IPS DF 4.7 (cell line): ENCODE measurements around the gene RASL10A.

Source experiments
- DNase-seq: peaks from one replicate; pipeline ENCODE4 v3.0.0-alpha.2; 2013; ENCODE audit warnings: low spot score; ENCODE audit errors: extremely low read depth

RASL10A gene

DNA sequence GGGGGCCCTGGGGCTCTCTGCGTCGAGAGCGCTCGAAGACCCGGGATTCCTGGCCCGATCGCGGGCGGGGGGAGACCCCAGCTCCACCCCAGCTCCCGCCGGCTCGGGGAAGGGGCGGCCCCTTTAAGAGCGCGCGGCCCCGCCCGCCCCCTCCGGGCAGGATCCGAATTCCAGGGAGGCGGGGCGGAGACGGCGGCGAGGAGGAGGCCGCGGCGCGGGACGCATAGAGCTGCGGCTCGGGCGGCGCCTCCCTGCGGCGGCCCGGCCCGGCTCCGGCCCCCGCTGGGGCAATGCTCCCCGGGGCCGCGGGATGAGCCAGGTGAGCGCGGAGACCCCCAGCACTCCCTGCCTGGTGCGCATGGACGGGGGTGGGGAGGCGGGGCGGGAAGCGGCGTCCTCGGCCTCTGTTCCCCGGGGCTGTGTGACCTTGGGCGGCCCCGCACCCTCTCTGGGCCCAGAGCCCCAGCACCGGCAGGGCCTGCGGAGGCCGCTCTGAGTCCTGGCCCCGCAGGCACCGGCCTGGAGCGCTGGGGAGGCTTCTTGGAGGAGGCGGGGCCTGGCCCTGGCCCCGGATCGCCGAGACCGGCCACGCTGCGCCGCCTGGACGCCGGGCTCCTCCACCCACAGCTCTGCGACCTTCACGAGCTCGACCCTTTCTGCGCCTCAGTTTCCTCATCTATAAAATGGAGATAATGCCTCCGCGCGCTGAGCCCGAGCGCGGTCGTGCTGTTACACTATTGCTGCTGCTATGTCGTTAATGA lies 8.5 kb downstream of the RASL10A start:
- no peak for DNase-seq

DNA sequence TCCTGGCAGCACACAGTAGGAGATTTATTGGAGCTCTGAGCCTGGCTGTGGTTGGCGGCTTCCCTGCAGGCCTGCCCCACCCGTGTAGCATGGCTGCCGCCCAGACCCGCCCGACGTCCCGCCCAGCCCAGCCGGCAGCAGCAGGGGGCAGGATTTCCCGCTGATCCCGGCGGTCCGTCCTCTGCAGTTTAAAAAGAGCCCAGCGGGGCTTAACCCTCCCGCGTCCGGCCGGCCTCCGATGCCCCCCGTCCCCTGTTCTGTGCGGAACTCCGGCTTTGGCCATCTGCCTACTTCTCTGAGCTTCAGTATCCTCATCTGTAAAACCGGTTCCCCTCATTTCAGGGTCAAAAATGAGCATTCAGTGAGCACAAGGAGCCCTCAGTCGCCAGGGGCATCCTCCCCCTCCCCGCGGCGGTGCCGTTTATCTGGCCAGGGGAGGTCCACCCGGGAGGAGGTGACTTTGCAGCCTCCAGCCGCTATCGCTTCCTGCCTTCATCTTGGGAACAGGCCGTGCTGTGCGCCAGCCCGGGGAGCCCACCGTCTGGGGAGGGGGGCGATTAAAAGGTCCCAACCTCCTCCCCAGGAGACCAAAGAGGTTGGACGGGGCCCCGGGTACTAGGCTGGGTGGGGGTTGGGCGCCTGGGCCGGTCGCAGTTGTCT lies 9.2 kb downstream of the RASL10A start, which contains the start of gene GAS2L1:
TSS of gene GAS2L1 (plus strand) at position 476 of the 660 bp plus-strand sequence. CDS start 1,456 bp downstream, outside the sequence.
- no peak for DNase-seq

DNA sequence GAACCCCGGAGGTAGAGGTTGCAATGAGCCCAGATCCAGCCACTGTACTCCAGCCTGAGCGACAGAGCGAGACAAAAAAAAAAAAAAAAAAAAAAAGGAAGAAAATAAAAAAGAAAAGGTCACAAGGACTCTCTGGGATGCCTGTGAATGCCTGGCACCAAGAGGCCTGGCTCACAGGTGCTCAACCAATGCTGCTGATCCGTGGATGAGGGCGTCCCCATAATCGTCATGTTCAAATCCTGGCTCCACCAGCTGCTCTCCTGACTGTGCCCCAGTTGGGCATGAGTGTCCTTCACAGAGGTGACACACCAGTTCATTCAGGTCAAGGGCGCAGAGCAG lies 9.7 kb downstream of the RASL10A start:
- DNase-seq = no peak

DNA sequence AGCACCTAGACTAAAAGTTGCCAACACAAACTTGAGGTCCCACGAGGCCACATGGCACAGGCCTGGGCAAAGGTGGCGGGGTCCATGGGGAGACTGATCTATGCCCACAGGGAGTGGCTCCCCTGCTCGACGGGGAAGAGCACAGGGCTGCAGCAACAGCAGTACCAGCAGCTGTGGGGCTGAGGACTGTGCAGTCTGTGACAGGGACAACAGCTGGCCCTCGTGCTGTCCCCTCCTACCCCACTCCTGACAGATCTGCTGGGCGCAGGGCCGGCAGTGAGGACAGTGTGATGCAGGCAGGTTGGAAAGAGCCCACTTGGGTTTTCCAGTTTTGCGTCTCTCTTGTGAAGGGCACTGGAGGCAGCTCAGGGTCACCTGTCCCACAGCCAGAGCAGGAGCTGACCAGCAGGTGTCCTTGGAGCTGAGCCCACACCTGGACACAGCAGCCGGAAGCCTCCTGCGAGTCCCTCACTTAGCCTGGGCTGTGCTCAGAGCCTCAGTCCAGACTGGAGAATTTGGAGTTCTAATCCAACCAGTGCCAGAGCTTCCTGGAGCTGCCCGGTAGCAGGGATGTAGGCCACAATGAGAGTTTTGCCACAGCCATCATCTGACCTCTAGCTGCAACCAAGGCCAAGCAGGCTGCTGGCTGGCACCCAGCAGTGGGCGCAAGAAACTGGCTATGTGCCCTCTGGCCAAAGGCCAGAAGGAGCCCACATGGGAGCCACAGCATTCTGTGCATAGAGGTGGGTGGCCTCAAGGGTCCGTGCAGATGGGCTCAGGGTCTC lies 12.6 kb downstream of the RASL10A start:
- no peak for DNase-seq

DNA sequence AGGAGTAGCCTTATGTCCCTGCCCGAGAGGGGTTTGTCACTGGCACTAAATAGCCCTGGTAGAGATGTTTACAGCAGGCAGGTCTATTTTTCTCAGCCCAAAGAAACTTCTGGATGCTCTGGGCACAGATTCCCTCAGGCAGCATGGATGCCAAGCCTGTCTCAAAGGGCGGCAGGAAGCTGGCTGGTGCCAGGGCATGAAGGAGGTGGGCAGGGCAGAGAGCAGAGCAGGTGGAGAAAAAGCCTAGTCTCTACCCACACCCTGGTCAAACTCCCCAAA lies 13.2 kb downstream of the RASL10A start:
- DNase-seq = no peak

DNA sequence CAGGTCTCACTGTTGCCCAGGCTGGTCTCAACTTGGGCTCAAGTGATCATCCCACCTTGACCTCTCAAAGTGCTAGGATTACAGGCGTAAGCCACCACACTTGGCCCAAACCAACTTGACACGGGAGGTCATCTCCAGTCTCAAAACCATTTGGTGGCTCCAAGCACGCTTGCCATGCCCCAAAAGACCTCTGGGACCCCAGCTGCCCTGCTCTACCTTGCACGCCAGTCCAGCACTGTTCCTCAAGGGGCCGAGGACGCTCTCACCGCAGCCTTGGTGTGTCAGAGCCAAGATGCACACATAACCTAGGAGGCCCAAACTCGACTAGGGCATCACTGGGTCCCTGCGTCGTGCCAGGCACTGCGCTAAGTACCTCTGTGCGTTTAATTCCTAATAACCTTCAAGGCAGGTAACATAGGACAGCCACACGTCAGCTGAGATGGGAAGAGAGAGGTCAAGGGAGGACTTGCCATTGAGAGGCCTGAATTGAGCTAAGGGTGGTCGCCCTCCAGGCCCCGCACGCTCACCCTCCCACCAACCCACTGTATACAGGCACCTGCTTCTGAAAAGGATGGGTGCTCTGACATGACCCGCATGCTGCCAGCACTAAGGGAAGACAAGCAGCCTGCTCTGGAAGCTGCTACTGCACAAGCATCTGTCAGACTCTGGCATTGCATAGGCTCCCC lies 13.6 kb downstream of the RASL10A start:
- no peak for DNase-seq

DNA sequence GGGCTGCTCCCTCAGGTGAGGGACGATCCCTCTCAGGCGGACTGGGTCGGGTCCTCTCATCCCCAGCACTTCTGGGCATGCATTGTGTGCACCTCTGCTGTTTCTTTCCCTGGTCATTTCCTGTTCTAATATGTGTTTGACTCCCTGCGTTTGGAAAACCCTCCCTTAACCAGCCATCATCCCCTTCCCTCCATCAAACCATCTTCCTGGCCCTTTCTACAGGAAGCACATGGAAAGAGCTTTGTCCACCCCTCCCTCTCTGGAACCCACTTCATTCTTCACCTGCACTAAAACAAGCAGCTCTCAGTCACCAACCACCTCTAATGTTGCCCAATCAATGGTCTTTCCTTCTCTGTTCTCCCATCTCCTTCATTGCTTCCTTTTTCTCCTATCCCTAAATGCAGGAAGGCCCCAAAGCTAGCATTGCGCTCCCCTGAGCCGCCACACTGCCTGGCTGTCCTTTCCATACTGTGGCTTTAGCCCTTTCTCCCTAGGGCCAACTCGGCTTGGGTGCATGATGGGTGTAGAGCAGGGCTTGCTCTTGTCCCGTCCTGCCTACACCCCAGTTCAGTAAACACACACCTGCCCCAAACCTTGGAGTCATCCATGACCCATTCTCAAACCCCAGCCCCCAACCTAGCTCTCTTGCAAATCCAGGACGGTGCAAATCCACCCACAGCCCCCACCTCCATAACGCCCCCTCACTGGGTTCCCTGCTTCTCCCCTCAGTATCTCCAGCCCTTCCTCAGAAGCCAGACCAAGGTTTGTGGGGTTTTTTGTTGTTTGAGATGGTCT lies 14.5 kb downstream of the RASL10A start:
- DNase-seq = no peak

DNA sequence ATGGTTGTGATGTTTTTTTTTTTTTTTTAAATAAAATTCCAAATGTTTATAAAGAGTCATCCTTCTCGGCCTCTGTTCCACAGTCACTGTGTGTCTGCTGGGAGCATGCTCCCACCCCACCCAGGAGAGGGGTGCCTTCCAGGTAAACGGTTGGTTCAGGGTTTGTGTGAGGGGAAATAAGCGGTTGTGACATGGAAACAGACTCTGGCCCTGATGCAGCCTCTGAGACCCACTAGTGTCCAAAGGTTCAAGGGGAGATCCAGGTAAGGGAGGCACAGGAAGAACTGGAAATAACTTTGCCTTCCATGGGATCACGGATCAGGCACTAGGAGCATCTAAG lies 15.1 kb downstream of the RASL10A start:
- no peak for DNase-seq

DNA sequence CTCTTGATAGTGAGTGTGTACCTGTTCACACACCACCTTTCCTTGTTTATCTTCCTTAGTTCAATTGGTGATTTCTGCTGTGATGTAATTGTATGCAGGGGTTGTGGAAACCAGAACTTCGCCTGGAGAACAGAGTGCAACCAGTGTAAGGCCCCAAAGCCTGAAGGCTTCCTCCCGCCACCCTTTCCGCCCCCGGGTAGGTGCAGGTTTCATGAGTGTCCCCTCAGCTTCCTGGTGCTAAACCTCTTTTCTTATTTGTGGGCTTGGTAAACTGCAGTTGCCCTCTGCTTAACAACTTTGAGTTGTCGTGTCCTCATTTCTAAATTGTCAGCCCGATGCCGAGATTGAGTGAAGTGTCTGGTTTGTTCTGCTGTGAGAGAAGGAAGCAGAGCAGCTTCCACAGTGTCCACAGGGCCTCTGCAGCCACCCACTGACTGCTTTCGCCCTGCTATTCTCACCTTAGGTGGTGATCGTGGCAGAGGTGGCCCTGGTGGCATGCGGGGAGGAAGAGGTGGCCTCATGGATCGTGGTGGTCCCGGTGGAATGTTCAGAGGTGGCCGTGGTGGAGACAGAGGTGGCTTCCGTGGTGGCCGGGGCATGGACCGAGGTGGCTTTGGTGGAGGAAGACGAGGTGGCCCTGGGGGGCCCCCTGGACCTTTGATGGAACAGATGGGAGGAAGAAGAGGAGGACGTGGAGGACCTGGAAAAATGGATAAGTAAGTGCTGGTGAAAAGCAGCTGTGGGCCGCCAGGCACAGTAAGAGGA lies 16.2 kb downstream of the RASL10A start:
- DNase-seq = no peak

DNA sequence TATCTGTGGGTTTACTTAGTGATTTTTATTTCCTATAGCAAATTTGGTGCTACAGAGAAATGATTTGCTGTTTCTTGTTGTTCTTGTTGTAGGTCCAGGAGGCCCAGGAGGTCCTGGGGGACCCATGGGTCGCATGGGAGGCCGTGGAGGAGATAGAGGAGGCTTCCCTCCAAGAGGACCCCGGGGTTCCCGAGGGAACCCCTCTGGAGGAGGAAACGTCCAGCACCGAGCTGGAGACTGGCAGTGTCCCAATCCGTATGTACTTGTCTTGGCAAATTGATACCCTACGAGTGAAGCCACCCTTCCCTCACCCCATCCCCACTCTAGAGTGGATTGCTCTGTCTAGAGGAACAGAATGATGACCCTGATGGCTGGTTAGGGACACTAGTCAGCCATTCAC lies 16.9 kb downstream of the RASL10A start:
- no peak for DNase-seq

DNA sequence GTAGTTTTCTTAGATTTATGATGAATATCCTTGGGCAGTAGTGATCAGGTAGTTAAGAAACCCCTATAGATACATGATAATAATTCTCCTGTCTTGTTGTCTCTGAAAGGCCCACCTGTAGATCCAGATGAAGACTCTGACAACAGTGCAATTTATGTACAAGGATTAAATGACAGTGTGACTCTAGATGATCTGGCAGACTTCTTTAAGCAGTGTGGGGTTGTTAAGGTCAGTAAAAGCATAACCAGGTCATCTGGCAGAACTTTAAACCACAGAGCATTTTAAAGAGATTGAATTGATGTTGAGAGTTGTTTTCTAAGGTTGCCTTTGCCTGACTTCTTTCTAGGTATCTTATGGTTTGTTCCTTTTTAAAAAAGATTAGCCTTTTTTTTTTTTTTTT lies 23.1 kb downstream of the RASL10A start:
- no peak for DNase-seq

DNA sequence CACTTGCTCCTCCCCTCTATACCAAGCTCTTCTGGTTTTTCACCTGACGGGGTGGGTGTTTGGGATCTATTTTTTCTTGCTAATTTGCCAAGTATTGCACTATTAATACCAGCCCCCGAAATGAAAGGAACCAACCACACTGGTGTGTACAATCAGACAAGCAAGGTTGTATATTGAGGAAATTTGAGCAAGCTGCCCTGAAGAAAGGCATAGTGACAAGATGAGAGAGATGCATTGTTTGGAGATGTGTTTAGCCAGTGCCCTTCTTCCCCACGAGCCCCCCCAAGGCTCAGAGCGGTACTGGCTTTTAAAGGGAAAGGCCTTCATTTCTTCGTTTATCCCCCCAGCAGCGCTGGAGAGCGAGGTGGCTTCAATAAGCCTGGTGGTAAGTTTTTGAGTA lies 24.3 kb downstream of the RASL10A start:
- DNase-seq = no peak

DNA sequence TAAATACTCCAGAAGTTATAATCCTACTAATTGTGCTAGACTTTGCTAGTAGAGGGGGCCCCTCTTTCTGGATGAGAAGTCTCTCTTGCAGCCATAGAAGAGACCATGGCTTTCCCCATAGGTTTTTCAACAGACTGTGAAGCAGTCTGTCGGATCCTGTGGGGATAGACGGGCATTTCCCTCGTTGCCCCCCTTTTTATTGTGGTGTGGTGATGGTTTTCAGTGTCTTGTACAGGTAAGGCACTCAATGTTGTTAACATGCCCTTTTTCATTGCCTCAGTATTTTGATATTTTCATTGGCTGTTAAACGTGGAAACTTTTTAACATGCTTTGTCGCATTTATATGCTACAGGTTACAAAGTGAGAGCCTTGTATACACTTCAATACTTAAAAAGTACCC lies 25.4 kb downstream of the RASL10A start:
- DNase-seq = no peak

DNA sequence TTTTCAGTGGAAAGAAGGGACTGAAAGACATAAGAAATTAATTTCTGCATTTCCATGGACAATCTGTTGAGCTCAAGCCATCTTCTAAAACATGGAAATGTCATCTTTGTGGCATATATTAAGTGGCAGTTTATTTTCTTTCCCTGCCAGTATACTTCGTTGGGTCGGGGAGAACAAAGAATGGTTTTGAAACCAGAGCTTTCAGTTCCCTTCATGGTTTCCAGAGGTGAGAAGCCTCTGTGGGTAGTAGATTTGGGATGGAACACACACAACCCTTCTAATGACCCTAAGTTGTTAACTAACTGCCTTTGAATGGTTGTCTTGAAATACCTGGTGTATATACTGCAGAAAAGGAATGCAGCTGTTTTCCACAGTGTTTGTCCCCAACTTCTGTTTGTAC lies 26.7 kb downstream of the RASL10A start:
- DNase-seq = no peak

DNA sequence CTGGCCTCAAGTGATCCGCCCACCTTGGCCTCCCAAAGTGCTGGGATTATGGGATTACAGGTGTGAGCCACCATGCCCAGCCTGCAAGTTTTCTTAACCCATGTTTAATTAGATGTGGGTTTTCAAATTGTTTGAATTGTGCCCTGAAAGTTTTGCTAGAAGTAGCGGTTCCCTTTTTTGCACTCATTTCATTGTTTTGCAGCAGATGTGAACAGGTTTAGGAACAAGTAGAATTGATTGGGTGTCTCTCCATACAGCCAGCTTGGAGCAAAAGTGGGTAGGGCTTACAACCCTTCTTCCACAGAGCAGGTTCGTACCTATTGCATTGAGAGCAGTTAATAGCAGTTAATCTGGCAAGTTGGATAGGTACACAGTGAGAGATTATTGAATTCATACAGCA lies 31.3 kb downstream of the RASL10A start:
- DNase-seq = no peak

DNA sequence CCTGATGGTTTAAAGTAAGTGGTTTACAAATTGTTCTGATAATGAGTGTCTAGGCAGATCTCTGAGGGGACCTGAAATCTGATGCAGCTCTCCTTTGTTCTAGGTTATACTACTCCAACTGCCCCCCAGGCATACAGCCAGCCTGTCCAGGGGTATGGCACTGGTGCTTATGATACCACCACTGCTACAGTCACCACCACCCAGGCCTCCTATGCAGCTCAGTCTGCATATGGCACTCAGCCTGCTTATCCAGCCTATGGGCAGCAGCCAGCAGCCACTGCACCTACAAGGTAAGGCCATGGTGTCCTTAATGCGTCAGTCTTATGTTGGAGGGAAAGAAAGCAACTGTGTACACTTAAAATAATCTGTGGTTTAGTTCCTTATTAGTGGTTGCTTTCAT lies 37.6 kb downstream of the RASL10A start:
- DNase-seq = no peak

DNA sequence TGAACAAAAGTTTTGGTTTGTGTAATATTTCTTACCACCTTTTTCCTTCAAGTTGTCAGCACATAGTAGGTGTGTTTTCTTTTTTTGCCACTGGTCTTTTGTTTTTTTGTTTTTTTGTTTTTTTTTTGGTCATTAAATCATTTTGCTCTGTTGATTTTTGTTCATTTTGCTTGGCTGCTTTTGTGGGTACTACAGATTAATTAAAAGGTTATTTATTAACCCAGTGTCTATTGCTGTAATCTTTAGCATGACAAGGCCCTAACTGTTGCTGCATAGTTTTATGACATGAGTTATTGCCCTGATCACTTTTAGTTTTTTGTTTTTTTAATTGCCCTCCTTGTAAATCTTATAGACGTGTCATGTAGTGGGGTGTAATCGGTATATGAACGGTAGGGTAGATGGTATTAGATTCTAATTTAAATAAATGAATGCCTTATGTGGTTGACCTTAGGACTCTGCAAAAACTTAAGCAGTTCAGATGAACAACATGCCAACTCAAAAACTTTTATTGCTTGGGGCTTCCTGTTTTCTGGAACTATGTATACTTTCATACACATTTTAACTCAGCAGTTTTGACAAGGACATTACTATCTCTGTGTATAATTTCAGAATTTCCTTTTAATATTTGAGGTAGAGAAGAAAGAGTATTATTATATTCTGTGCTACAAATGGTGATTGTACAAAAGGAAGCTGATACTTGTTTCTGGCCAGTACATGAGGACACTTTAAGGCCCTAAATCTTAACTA lies 39.5 kb downstream of the RASL10A start:
- no peak for DNase-seq

DNA sequence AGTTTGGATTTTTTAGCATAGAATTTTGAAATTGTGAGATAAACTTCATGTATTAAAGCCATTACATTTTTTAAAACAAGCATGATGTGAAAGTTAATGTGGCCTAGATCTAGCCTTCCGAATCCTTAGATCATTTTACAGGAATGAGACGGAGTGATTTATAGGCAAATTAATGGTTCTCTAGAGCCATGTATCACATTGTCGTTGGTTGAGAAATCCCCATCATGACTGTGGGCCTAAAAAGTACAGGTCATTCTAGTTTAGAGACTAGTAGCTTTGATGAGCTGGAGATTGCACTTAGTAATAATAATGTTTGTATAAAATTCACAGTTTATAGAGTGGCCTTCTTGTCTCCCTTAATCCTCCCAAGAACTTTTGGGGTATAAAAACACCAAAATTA lies 40.3 kb downstream of the RASL10A start:
- DNase-seq = no peak

DNA sequence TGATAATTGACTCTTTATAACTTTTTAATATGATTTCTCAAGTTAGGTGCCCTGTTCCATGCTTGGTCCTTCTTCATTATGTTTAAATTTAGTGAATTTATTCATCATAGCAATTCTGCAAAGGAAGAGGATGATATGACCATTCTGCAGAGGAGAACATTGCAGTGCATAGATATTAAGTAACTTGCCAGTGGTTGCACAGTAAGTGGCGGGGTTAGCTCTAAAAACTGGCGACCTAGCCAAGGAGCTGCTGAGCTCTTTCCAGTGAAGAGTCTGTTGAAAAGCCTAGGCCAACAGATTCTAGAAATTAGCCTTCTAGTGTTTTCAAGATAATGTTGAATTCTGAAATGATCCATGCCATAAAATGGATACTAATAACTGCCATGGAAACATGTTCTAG lies 42.9 kb downstream of the RASL10A start:
- DNase-seq = no peak
